ENCODE results near the gene CCL19. TPM values are rescaled to one million over a fixed set of nuclear protein-coding genes. Genes with fewer than 3 reads are reported as not detected.

CCL19 gene
- total RNA-seq, 2 experiments from 2014 or later = not detected

- no peak overlapping the region for H3K4me2 ChIP-seq (ENCODE audit: low read length)
- H3K36me3 ChIP-seq (ENCODE audit: insufficient read depth, low read length) = peaks cover 23% of the 10 kb centered on the region
- H3K27ac ChIP-seq (ENCODE audit: low read depth, low read length, poor library complexity, severe bottlenecking) = no peak overlapping the region
- H2AFZ ChIP-seq (ENCODE audit: low read length) = no peak overlapping the region
- ChIA-PET CTCF (ENCODE audit: unreplicated experiment) (no interaction called here), POLR2A (interaction anchor here (0.7 to 1.1 kb wide), 2 partner anchors 13 to 200 kb away, joined by 3 read pairs; partner anchors contain the start of gene SIGMAR1)
- peaks cover 11% of the 10 kb centered on the region; the same call in 1 of the 2 replicates for H3K79me2 ChIP-seq (ENCODE audit: insufficient read depth, low read depth, low read length)
- no TSS peak for BruUV-seq (replicated peaks)
- H3K9me3 ChIP-seq (ENCODE audit: low read length) = no peaks in the 10 kb centered on the region
- intact Hi-C loops (cut with micrococcal nuclease; ENCODE audit: unreplicated experiment) = no loop called here
- H4K20me1 ChIP-seq (ENCODE audit: insufficient read depth, low read length) = no peaks in the 10 kb centered on the region
- H3K4me1 ChIP-seq (ENCODE audit: insufficient read depth, low read length, poor library complexity, severe bottlenecking) = peaks cover 19% of the 10 kb centered on the region
- DNase-seq (ENCODE audit: low spot score) = no peak
- no peak for TF ChIP-seq CTCF (conservative IDR thresholded peaks at IDR 0.05; ENCODE audit: low read length)
- TF ChIP-seq EZH2phosphoT487 (IDR thresholded peaks at IDR 0.05; ENCODE audit: borderline replicate concordance, low read depth, low read length) = no peak
- H3K4me3 ChIP-seq (ENCODE audit: low read depth, low read length, poor library complexity, severe bottlenecking) = no peak overlapping the region
- H3K9me2 ChIP-seq (ENCODE audit: insufficient read depth, low read length) = no peaks in the 10 kb centered on the region
These were observed 40.3 kb downstream of the CCL19 start for GRCh38 chr9:34650816-34651215.

DNA sequence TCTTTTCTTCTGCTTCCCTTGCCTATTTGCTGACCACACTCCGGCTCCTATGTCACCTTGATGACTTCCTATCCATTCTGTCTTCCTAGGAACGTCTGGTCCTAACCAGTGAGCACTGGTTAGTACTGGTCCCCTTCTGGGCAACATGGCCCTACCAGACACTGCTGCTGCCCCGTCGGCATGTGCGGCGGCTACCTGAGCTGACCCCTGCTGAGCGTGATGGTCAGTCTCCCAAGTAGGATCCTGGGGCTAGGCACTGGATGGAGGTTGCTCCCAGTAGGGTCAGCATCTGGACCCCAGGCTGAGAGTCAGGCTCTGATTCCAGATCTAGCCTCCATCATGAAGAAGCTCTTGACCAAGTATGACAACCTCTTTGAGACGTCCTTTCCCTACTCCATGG, 42.4 kb downstream of the CCL19 start:
- no peak overlapping the region for H3K4me3 ChIP-seq (ENCODE audit: low read depth, low read length, poor library complexity, severe bottlenecking)
- peaks cover 26% of the 10 kb centered on the region for H3K4me1 ChIP-seq (ENCODE audit: insufficient read depth, low read length, poor library complexity, severe bottlenecking)
- peaks cover 11% of the 10 kb centered on the region; the same call in 1 of the 2 replicates for H3K79me2 ChIP-seq (ENCODE audit: insufficient read depth, low read depth, low read length)
- peak overlapping the region; percentile 84; the same call in 1 of the 2 replicates for H3K4me2 ChIP-seq (ENCODE audit: low read length)
- H4K20me1 ChIP-seq (ENCODE audit: insufficient read depth, low read length) = no peaks in the 10 kb centered on the region
- no TSS peak for BruUV-seq (replicated peaks)
- H3K9me2 ChIP-seq (ENCODE audit: insufficient read depth, low read length) = no peaks in the 10 kb centered on the region
- TF ChIP-seq EZH2phosphoT487 (IDR thresholded peaks at IDR 0.05; ENCODE audit: borderline replicate concordance, low read depth, low read length) (no peak), CTCF (conservative IDR thresholded peaks at IDR 0.05; ENCODE audit: low read length) (no peak)
- H3K27ac ChIP-seq (ENCODE audit: low read depth, low read length, poor library complexity, severe bottlenecking) = no peak overlapping the region
- no peaks in the 10 kb centered on the region for H3K9me3 ChIP-seq (ENCODE audit: low read length)
- DNase-seq (ENCODE audit: low spot score) = no peak
- CTCF ChIA-PET (ENCODE audit: unreplicated experiment) = interaction anchor here (3.5 kb wide), 1 partner anchor 12 kb away, joined by 35 read pairs; the partner anchor contains the start of gene SIGMAR1
- peaks cover 23% of the 10 kb centered on the region for H3K36me3 ChIP-seq (ENCODE audit: insufficient read depth, low read length)
- POLR2A ChIA-PET = interaction anchor here (5.2 kb wide), 1 partner anchor 12 kb away, joined by 66 read pairs; the partner anchor contains the start of gene SIGMAR1
- intact Hi-C loops (cut with micrococcal nuclease; ENCODE audit: unreplicated experiment) = no loop called here
- no peak overlapping the region for H2AFZ ChIP-seq (ENCODE audit: low read length)

GRCh38 chr9:34647651-34648050, 43.4 kb downstream of the CCL19 start:
- H2AFZ ChIP-seq (ENCODE audit: low read length) = no peak overlapping the region
- H3K9me3 ChIP-seq (ENCODE audit: low read length) = no peaks in the 10 kb centered on the region
- H3K4me1 ChIP-seq (ENCODE audit: insufficient read depth, low read length, poor library complexity, severe bottlenecking) = peaks cover 26% of the 10 kb centered on the region
- BruUV-seq (replicated peaks) = no TSS peak
- peaks cover 23% of the 10 kb centered on the region for H3K36me3 ChIP-seq (ENCODE audit: insufficient read depth, low read length)
- H3K4me2 ChIP-seq (ENCODE audit: low read length) = peak overlapping the region; percentile 84
- peaks cover 11% of the 10 kb centered on the region; the same call in 1 of the 2 replicates for H3K79me2 ChIP-seq (ENCODE audit: insufficient read depth, low read depth, low read length)
- no peaks in the 10 kb centered on the region for H4K20me1 ChIP-seq (ENCODE audit: insufficient read depth, low read length)
- CTCF ChIA-PET (ENCODE audit: unreplicated experiment) = interaction anchor here (1.7 to 3.5 kb wide), 2 partner anchors 11 to 14 kb away, joined by 6 to 35 read pairs; partner anchors contain the start of gene SIGMAR1
- DNase-seq (ENCODE audit: low spot score) = no peak
- POLR2A ChIA-PET = interaction anchor here (0.6 to 5.2 kb wide), 3 partner anchors 11 to 675 kb away, joined by 3 to 66 read pairs (median 3); partner anchors contain the start of gene SIGMAR1
- no peaks in the 10 kb centered on the region for H3K9me2 ChIP-seq (ENCODE audit: insufficient read depth, low read length)
- intact Hi-C loops (cut with micrococcal nuclease; ENCODE audit: unreplicated experiment) = no loop called here
- no peak overlapping the region for H3K27ac ChIP-seq (ENCODE audit: low read depth, low read length, poor library complexity, severe bottlenecking)
- no peak for TF ChIP-seq EZH2phosphoT487 (IDR thresholded peaks at IDR 0.05; ENCODE audit: borderline replicate concordance, low read depth, low read length)
- TF ChIP-seq CTCF (conservative IDR thresholded peaks at IDR 0.05; ENCODE audit: low read length) = no peak
- H3K4me3 ChIP-seq (ENCODE audit: low read depth, low read length, poor library complexity, severe bottlenecking) = peak overlapping the region; percentile 80
